Stomach smooth muscle (tissue), 2 donors: ENCODE measurements around the gene NFYC.
A peak's percentile ranks its signal among the peaks of the same experiment; 100 is the strongest.

Experiments used
- H3K27ac ChIP-seq: one replicate; pipeline ENCODE4 v1.7.0; 2013; ENCODE audit warnings: mild to moderate bottlenecking, low read length, inconsistent platforms
- H3K27me3 ChIP-seq, 2 donors: one replicate each; pipeline ENCODE4 v1.7.0; 2013; ENCODE audit warnings: low read length in 2 of 2; ENCODE audit not compliant: insufficient read depth in 2 of 2, control insufficient read depth in 1 of 2
- H3K36me3 ChIP-seq, 2 donors: one replicate each; pipeline ENCODE4 v1.7.0; 2013; ENCODE audit warnings: low read length in 2 of 2; ENCODE audit not compliant: control insufficient read depth in 2 of 2, insufficient read depth in 2 of 2
- H3K4me1 ChIP-seq: one replicate; pipeline ENCODE4 v1.7.0; 2013; ENCODE audit warnings: low read length; ENCODE audit not compliant: control insufficient read depth, insufficient read depth
- H3K4me3 ChIP-seq, 2 donors: one replicate each; pipeline ENCODE4 v1.7.0; 2013; ENCODE audit warnings: low read length in 2 of 2
- H3K9ac ChIP-seq, 2 donors: one replicate each; pipeline ENCODE4 v1.7.0; 2013; ENCODE audit warnings: low read length in 2 of 2, mild to moderate bottlenecking in 1 of 2
- H3K9me3 ChIP-seq, 2 donors: one replicate each; pipeline ENCODE4 v1.7.0; 2013; ENCODE audit warnings: low read length in 2 of 2; ENCODE audit not compliant: control insufficient read depth in 2 of 2
- donor health status: healthy.
- donor health status: Pancreatic carcinoma.

Gene NFYC

DNA sequence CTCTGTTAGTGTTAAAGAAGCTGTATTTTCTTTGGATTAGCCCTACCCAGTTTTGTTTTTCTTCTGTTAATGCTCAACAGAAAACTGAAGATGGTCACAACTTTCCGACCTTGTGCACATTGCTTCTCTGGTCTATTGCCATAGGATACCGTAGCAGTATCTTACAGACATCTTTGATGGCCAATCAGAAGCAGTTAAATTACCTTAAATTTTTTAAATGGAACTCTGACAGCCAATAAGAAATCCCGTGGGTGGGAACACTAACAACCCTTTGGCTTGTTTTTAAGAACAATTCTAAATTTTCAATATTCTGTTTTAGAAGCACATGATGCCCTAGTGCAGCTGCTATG, 17.2 kb downstream of the NFYC start:
- peaks cover 0 to 3% of the 10 kb centered on the region in 2 donors for H3K36me3 ChIP-seq
- H3K4me3 ChIP-seq = peak overlapping the region; percentile 83
- H3K4me1 ChIP-seq = peaks cover 13% of the 10 kb centered on the region
- H3K9ac ChIP-seq = peak overlapping the region; percentile 69 to 71
- no peaks in the 10 kb centered on the region for H3K9me3 ChIP-seq
- H3K27ac ChIP-seq = peak overlapping the region; percentile 76
- H3K27me3 ChIP-seq = no peaks in the 10 kb centered on the region

DNA sequence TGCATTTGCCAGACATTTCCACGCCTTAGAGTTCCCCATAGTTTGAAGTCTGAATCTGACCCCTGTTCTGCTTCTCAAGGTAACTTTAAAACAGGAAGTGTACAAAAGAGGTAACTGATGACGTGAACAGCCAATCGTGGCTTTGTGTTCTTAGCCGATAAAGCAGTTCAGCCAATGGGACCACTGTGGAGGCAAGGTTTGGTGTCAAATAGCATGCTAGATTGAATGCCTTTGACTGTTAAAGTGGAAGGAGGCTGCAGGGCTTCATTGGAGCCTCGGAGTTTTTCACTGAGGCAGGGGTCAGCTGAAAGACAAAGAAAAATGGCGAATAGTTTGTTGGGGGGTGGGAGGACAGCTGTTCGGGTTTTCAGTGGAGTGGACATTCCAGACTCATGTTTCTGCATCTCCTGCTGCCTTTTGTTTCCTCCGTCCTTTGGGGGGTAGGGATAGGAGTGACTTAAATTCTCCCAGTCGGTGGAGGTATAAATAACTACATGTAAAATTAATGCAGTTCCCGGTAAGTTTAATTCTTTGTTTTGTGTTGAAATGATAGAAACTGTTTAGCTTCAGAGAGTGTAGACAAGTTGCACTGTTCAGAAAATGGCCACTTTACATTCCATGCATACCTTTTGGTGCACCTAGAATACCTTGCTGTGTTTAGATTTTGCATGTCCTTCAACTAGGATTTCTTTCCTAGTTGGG, 17.7 kb downstream of the NFYC start:
- Histone ChIP-seq H3K4me3 (peak overlapping the region; percentile 83), H3K4me1 (peaks cover 13% of the 10 kb centered on the region), H3K9me3 (no peaks in the 10 kb centered on the region), H3K9ac (peak overlapping the region; percentile 69 to 71), H3K27me3 (no peaks in the 10 kb centered on the region), H3K27ac (peak overlapping the region; percentile 76), H3K36me3 (peaks cover 0 to 3% of the 10 kb centered on the region in 2 donors)

DNA sequence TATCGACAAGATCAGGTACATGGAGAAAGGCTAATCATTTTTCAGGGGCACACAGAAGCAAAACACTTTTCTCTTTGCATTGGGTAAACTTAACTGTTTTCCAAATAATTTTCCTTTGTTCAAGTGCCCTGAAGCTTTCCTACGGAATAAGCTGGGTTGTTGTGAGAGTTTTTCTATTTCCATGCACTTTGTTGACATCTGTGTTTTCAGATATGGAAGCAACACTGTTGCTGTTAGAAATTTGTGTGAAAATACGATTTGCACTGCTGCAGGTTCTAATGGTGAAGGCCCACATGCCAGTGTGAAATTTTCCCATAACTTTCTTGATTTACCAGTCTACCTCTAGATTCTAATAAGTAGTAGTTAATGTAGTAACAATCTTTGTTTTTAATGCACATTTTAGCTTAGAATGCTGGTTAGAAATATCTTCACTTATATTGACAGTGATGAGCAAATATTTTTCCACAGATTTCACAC, 18.3 kb downstream of the NFYC start:
- Histone ChIP-seq H3K27ac (peak overlapping the region; percentile 76), H3K4me3 (peak overlapping the region; percentile 83), H3K27me3 (no peaks in the 10 kb centered on the region), H3K9ac (peak overlapping the region; percentile 69 to 71), H3K4me1 (peaks cover 13% of the 10 kb centered on the region), H3K9me3 (no peaks in the 10 kb centered on the region), H3K36me3 (peaks cover 0 to 3% of the 10 kb centered on the region in 2 donors)

- peak overlapping the region; percentile 83 for H3K4me3 ChIP-seq
- peaks cover 0 to 3% of the 10 kb centered on the region in 2 donors for H3K36me3 ChIP-seq
- no peaks in the 10 kb centered on the region for H3K9me3 ChIP-seq
- no peaks in the 10 kb centered on the region for H3K27me3 ChIP-seq
- H3K9ac ChIP-seq = peak overlapping the region; percentile 68 to 69
- H3K27ac ChIP-seq = peak overlapping the region; percentile 77
- H3K4me1 ChIP-seq = peaks cover 13% of the 10 kb centered on the region
These were observed 19.2 kb downstream of the NFYC start for GRCh38 chr1:40710581-40711315.

- H3K9me3 ChIP-seq = no peaks in the 10 kb centered on the region
- peak overlapping the region; percentile 77 for H3K27ac ChIP-seq
- peaks cover 0 to 3% of the 10 kb centered on the region in 2 donors for H3K36me3 ChIP-seq
- H3K27me3 ChIP-seq = no peaks in the 10 kb centered on the region
- H3K9ac ChIP-seq = peak overlapping the region in 1 of 2 donors; percentile 69
- peaks cover 13% of the 10 kb centered on the region for H3K4me1 ChIP-seq
- peak overlapping the region; percentile 83 for H3K4me3 ChIP-seq
These were observed 20.2 kb downstream of the NFYC start for GRCh38 chr1:40711465-40712404.

DNA sequence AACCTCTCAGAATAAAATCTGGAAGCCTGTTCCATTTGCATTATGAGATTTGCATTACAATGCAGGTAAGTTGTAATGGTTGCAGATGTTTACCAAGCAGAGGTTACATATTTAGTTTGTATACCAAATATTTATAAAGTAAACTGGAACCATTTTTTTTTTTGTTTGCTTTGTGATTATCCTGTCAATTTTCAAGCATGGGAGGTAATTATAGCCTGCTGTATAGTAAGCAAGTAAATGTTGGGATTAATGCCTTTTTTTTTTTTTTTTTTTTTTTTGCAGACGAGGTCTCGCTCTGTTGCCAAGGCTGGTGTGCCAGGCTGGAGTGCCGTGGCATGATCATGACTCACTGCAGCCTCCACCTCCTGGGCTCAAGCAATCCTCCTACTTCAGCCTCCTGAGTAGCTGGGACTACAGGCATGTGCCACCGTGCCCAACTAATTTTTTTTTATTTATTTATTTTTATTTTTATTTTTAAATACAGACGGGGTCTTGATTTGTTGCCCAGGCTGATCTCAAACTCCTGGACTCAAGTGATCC, 21.0 kb downstream of the NFYC start:
- Histone ChIP-seq H3K9ac (no peak overlapping the region), H3K27me3 (no peaks in the 10 kb centered on the region), H3K4me1 (peaks cover 14% of the 10 kb centered on the region), H3K27ac (no peak overlapping the region), H3K9me3 (no peaks in the 10 kb centered on the region), H3K36me3 (peaks cover 0 to 3% of the 10 kb centered on the region in 2 donors), H3K4me3 (no peak overlapping the region)

DNA sequence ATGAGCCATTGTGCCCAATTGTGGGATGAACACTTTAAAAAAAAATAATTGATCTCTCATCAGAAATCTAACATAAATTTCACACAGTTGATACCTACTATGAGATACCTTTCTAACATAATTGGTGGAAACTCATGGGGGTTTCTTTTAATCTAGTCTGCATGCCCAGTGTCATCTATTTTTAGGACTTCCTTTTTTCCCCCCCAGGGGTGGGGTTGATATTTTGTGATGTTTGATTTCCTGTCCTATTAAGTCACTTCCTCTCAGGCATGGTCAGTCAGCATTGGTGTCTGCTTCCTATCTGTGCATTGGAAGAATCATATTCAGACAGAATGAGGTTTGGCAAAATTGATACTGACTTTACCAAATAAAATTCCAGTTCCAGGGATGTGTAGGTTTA, 21.5 kb downstream of the NFYC start:
- Histone ChIP-seq H3K4me3 (no peak overlapping the region), H3K9ac (no peak overlapping the region), H3K4me1 (peaks cover 18% of the 10 kb centered on the region), H3K27me3 (no peaks in the 10 kb centered on the region), H3K9me3 (no peaks in the 10 kb centered on the region), H3K27ac (no peak overlapping the region), H3K36me3 (peaks cover 0 to 3% of the 10 kb centered on the region in 2 donors)

DNA sequence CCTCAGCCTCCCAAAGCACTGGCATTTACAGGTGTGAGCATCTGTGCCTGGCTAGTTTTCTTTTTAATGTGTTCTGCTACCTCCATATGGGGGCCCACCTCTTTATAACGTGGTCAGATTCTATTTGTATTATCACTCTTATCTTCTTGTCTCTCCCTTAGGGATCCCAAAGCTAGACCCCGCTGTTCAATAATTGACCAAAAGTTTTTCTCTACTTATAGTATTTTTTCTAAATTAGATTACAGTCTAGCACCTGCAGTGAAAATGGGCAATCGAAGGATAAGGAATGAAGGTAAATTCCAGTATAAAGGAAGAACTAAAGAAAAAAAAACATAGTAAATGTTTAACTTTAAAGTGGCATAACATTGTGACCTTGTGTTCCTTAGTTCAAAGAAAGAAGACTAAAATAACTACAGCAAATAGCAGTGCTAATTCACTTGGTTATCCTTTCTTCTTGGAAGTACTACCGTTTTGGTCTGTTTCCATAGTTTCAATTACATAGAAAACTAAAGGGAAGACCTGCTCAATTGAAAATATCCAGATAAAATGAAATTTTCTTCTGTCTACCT, 24.1 kb downstream of the NFYC start:
- Histone ChIP-seq H3K27ac (no peak overlapping the region), H3K4me1 (peaks cover 19% of the 10 kb centered on the region), H3K9me3 (no peaks in the 10 kb centered on the region)

DNA sequence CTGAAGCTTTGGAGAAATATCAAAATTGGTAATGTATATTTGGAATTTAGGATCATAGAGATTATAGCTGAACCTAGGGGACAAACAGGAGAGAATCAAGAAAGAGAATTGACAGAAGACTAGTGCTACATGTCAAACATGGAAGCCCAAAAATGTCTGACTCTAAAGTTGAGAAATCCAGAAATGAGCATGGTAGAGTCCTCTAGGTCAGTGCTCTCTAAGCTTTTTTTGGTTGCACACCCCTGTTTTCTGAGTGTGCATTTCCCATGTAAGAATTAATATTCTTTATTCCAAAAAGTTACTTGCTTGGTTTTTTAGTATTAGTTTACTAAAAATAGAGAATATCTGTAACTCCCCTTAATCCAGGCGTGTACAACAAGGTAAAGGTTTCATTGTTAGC, 25.6 kb downstream of the NFYC start:
- no peaks in the 10 kb centered on the region for H3K27me3 ChIP-seq
- H3K27ac ChIP-seq = no peak overlapping the region
- no peaks in the 10 kb centered on the region for H3K9me3 ChIP-seq
- peaks cover 0 to 3% of the 10 kb centered on the region in 2 donors for H3K36me3 ChIP-seq
- no peak overlapping the region for H3K9ac ChIP-seq
- no peak overlapping the region for H3K4me3 ChIP-seq
- peaks cover 11% of the 10 kb centered on the region for H3K4me1 ChIP-seq

More for the DNA sequence above, 24.1 kb downstream of the NFYC start:
- Histone ChIP-seq H3K4me3 (no peak overlapping the region), H3K27me3 (no peaks in the 10 kb centered on the region), H3K9ac (no peak overlapping the region), H3K36me3 (peaks cover 0 to 3% of the 10 kb centered on the region in 2 donors)

- no peak overlapping the region for H3K27ac ChIP-seq
- H3K4me1 ChIP-seq = peaks cover 12% of the 10 kb centered on the region
- H3K9me3 ChIP-seq = no peaks in the 10 kb centered on the region
- H3K9ac ChIP-seq = no peak overlapping the region
- H3K4me3 ChIP-seq = no peak overlapping the region
- peaks cover 0 to 2% of the 10 kb centered on the region in 2 donors for H3K36me3 ChIP-seq
- H3K27me3 ChIP-seq = no peaks in the 10 kb centered on the region
These were observed 26.5 kb downstream of the NFYC start for GRCh38 chr1:40717955-40718354.
